SK-N-DZ (cell line): ENCODE data around the gene SERINC5.
"Not testable (repeated sequence)": the region's sequence is repeated elsewhere in the genome, so short reads cannot be mapped to it uniquely, and the experiment has no call there.

Experiments used
- DNase-seq: peaks from one replicate; pipeline ENCODE4 v3.0.0-alpha.2; 2015; ENCODE audit warnings: low spot score

Gene SERINC5

DNA sequence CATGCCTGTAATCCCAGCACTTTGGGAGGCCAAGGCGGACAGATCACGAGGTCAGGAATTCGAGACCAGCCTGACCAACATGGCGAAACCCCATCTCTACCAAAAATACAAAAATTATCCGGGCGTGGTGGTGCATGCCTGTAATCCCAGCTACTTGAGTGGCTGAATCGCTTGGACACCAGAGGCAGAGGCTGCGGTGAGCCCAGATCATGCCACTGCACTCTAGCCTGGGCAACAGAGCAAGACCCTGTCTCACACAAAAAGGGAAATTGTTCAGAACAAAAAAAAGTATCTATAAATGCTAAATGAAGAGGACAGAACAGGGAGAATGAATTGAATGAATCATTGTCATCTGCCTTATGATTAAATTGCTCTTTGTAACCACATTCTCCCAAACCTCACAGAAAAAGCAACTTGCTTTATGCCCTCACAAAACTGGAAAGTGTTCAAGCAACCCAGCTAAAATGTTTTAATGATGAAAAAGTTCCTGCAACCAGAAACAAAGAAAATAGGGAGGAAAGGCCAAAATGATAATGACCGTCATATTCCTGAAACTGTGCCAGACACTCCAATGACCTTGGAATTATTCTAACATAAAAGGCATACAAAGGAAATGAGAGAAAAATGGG, 83.7 kb downstream of the SERINC5 start:
- no peak for DNase-seq

DNA sequence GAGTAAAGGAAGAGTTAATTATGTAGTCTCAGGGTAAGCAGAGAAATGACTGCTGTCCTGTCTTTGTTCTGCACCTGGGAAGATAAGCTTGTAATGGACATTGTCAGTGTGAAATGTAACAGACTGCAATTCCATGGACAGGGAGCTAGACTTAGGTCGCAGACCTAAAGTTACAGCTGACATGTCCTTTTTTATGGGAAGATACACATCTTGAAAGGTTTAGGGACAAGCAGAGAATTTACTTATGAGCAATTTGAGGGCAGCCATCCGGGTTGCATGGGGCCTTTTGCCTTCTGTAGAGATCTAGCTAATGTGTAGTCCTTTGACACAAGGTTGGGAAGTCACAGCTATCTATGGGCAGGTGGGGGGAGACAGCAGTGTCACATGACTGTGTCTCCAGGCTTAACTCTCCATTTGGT, 85.7 kb downstream of the SERINC5 start:
- DNase-seq, result peak; percentile 99

DNA sequence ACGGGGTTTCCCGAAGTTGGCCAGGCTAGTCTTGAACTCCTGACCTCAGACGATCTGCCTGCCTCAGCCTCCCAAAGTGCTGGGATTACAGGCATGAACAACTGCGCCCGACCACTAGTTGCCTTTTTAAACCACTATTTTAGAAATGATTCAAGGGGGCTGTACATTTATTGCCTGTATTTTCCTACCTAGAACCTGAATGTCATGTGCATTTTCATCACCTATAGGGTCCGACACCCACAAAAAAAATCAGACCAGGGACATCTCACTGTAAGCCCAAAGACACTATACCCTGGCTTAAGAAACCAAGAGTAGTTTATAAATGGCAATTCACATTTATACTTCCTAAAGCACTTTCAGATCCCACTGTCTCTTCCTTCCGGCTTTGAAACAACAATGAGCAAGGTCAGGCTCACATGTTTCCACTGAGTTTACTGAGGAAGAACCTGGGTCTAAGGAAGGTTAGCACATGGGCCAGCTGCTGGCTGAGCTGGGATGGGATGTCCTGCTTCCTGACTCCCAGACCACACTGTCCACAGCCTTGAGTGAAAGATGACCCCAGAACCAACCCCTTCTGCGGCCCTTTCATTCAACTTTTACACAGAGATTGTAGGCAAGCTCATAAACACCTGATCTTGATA, 87.3 kb downstream of the SERINC5 start:
- no peak for DNase-seq

DNA sequence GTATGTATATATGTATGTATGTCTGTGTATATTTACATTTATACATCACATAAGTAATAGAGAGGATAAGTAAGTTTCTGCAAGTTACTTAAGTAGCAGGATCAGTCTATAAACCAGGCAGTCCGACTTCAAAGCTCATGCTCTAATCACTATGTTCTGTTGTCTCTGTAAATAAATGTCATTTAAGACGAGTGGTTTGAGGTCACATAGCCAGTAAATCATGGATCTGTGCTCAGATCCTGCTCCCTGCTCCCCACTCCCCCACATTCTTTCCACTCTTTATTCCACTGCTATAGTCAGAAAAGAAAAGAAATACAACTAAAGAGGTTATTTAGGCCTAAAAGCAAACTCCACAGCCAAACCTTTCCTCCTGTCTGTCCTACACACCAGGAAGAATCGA, 90.4 kb downstream of the SERINC5 start:
- no peak for DNase-seq

DNA sequence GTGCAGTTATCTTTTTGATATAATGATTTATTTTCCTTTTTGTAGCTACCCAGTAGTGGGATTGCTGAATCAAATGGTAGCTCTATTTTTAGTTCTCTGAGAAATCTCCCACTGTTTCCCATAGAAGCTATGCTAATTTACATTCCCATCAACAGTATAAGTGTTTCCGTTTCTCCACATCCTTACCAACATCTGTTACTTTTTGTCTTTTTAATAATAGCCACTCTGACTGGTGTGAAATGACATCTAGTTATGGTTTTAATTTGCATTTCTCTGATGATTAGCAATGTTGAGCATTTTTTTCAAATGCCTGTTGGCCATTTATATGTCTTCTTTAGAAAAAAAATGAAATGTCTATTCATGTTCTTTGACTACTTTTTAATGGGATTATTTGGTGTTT, 94.7 kb downstream of the SERINC5 start:
- no peak for DNase-seq

DNA sequence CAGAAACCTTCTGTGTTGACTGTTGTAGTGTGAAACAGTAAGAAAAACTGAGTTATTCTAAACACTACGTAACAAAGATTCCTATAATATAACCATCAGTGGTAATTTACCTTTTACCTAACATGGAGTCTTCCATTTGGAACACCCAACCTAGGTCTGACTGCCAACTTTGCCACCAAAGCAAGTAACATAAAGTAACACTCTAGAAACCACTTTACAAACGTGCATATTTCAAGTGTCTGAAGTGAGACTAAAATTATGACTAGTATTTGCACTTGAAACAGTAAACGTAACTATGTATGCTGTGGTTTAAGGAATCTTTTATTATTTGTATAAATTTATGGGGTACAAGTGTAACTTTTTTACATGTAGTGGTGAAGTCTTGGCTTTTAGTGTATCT, 95.6 kb downstream of the SERINC5 start:
- DNase-seq, result no peak

DNA sequence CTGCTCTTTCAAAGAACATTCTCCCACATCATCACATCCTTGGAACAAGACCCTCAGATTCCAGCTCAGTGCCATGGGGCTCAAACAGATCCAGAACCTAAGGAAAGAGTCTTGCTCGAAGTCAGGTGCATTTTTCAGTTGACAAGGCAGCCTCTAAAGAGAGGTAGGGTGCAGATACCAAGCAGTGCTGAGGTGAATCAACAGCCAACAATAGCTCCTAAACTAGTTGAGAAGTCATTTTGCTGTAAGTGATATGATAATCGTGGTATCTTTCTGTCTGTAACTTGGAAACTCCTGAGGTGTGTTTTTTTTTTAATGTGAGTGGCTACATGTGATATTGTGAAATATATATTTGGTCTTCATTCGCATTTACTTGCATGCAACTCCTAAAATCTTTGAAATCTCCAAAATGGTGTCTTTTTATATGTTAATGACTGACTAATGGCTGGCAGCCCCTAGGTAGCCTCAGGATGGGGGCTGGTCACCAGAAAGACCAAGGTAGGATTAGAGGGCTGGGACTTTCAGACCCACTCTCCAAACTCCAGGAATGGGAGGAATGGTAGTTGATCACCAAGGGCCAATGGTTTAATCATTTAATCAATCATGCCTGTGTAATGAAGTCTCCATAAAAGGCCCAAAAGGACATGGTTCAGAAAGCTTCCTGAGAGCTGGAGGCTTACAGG, 96.6 kb downstream of the SERINC5 start:
- DNase-seq, result no peak

DNA sequence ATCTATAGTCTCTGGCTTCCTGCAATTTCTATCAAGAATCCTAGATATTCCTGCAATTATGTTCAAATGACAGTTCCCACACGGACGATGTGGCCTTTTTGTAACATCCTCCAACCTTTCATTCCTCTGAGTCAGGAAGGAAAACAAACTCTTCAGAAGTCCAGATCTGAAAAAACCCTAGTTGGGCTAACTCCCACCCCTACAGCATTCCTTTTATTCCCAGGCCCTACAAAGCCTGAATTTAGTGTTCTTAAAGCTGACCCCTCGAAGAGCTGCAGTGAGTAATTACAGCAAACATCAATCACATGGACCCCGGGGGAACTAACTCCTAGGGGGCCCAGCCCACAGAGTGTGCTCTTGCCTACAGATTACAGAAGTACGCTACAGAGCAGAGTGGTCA, 99.7 kb downstream of the SERINC5 start:
- no peak for DNase-seq

DNA sequence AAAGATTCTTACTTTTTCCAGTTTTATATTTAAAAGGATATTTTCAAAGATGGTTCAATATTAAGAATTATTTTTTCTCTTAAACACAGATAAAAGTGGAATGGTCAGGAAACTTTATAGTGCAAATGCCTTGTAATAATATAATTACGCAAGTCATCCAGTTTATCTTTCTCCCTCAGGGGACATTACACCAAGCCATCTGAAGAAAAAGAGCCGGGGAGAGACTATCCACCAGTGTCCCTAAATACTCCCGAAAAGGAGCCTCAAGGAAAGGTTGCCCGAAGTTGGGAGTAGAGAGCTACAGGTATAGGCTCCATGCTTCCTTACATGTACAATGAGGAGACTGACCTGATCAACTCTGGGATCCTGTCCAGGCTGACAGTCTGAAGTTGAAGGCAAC, 101.1 kb downstream of the SERINC5 start:
- no peak for DNase-seq

DNA sequence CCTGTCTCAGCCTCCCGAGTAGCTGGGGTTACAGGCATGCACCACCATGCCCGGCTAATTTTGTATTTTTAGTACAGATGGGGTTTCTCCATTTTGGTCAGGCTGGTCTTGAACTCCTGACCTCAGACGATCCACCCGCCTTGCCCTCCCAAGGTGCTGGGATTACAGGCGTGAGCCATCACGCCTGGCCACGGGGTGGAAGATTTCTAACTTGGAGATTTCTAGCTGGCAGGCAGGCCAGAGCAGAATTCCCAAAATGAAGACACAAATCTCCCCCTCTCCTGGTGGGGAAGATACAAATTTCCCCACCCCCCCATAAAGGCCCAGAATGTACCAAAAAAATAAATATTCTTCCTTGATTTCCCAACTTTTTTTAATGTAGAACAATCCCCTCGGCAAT, 101.6 kb downstream of the SERINC5 start:
- not testable (repeated sequence) for DNase-seq

DNA sequence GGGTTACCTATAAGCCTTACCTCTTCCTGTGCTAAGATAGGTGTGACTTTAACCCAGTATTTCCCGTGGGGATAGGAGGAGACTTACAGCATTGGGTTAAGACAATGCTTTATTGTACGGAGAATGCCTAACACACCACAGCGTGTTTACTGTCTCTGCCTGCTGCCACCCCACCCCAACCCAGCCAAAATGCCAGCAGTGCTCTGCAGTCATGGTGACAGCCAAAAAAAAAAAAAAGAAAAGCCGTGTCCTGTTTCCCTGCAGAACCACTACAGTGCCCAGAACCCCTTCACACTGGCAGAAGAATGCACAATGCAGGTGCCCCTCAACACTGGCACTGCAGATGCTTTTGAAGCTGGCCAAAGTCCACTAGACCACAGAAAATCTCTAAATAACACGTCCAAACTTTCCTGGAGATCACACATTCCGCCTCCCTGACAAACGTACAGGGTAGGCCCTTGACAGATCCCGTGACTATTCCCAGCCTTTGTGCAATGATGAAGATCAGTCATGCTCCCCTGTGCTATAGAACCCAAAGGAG, 102.2 kb downstream of the SERINC5 start:
- DNase-seq, result no peak

DNA sequence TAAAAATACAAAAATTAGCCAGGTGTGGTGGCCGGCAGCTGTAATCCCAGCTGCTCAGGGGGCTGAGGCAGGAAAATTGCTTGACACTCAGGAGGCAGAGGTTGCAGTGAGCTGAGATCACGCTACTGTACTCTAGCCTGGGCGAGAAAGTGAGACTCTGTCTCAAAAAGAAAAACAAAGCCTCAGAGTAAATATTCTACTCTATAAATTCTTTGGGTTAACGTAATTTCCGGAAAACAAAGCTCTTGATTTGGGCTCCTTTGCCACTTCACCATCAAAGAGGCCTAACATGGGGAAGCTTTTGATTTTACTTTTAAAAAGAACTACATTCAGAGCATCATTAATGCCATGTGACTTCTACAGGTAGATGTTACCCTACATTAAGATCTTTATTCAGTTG, 103.1 kb downstream of the SERINC5 start:
- no peak for DNase-seq

DNA sequence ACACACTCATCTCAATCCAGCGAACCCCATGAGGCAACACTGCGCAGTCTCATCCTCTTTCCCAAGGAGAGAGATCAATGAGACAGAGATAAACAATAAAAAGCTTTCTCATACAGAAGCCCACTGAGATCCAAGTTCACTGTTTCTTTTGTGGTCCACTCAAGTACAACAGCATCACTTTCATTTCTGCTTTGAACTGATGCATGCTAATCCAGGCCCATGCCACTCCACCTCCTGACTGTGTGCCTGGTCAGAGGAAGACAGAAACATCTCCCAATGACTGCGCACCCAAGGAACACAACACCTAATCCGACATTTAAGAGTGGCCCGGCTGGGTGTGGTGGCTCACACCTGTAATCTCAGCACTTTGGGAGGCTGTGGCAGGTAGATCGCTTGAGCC, 104.0 kb downstream of the SERINC5 start:
- no peak for DNase-seq

DNA sequence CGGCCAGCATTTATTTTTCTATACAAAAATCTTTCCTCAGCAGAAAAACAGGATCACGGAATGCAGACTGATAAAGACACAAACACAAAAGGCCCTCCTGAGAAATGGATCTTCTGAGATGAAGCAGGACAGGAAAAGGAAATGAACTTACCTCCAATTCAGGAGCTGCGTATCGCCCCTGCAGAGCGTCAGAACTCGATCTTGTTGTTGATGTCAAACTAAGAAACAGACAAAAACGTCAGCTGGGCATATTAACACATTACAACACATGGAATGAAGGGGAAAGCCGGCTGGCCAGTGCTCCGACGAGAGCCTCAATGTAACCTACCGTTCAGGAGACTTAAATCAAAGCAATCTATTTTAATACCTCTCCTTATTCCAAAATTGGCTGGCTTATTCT, 105.1 kb downstream of the SERINC5 start:
- no peak for DNase-seq

DNA sequence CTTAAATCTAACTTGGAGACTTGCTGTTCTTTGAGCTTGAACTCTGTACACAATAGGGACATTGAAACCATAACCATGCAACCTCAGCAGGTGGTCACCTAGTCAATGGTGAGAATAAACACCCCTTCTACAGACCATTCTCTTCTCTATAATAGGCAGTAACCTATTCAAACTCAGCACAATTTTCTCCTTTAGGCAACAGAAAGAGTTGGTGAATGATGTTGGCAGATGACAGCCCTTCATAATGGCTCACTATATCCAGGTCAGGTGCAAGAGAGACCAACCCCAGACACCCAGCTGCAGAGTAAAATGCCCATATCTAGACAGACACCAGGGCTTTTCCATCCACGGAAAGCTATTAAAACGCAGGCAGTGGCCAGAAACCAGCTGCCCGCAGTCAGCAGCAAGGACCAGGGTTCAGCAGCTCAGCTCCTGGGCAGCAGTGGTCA, 106.7 kb downstream of the SERINC5 start:
- no peak for DNase-seq

DNA sequence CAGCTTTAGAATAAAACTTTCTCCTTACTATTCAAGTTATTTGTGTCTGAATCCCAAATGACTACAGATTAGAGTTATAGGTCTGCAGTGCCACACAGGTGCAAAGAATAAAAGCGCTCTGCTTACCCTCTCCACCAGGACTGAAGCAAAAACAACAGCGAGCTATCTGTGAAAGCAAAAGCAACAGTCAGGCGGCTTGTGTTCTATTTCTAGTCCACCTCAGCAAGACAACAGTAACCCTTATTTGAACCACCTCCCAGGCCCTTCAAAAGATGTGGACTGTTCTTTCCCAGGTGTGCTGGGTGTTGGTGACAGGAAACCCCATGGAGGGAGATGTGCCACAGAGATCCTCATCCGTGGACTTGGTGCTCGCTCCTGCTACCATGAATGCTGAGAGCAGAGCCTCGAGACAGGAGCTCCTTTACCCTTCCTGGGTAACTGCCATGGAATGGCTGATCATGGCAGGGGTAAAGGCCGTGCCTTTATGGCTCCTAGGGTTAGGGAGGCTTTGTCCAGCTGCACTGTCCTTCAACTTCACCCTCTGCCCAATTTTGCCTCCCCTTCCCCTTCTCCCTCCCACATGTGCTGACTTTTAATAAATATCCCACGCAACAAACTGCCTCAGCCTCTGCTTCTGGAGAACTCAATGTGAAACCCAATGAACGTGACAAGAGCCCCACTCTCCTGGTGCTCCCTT, 108.6 kb downstream of the SERINC5 start:
- no peak for DNase-seq

DNA sequence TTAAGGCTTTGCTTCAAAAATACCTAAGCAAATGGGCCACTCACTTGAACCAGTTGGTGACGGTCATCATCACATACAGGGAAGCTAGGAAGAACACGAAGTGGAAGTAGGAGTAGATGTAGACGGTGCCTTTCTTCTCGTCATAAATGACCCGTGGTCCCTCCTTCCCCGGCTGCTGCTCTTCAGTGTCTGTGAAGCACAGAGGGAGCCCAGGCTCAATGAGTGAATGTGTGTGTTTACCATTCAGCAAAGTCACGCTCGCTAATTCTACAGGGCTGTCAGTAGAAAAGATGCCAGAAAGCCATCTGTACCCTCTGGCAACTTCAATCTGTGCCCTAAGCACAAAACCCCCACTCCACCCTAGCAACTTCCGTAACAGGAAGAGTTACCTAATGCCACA, 109.8 kb downstream of the SERINC5 start:
- DNase-seq, result no peak

DNA sequence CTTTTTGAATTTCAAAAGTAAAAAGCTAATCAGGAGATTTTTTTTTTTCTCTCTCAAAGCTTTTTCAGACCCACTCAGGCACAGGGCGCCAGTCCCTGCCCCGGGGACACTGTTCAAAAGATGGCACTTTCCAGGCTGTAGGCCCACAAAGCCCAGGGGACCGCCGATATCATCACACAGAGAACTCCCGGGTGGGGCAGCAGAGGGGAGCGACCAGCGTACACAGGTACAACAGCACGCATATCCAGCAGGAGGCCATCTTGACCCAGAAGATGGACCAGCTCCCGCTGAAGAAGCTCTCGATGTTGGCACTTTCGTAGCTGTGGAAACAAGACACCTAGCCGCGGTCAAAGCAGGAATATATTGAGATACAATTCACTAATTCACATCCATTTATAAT, 112.4 kb downstream of the SERINC5 start:
- peak; percentile 71 for DNase-seq

DNA sequence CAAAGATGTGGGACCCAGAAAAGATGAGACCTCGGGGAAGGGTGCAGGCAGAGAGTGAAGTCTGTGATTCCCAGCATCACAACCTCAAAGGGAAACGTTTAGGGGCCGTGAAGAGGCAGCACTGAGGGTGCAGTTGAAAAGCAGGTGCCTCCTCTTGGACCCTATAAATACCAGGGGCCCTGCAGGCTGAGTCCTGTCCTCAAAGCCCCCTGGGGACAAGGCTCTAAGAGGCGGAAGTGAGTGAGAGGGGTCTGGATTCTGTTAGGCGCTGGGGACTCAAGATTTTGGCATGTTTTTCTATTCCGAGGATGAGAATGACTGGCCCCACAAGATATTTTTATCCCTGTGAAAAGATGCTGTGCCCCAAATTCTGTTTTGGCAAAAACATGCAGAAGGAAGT, 112.9 kb downstream of the SERINC5 start:
- DNase-seq, result peak; percentile 71

DNA sequence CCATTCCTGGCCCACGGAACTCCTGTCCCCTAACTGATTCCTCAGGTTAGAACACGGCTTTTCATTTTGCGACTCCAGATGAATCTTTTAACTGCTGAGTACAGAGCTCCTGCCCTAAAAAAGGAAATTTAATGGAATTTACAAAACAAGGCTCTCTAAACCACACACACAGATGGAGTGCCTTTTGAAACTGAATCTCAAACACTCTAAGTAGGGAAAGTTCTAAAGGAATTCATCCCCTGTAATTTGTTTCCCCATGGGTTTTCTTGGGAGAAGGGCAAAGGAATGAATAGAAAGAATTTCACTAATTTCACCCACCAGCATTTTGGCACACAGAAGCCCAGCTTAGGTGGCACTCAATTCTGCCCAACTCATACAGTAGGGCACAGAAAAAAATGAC, 114.2 kb downstream of the SERINC5 start:
- DNase-seq, result no peak

DNA sequence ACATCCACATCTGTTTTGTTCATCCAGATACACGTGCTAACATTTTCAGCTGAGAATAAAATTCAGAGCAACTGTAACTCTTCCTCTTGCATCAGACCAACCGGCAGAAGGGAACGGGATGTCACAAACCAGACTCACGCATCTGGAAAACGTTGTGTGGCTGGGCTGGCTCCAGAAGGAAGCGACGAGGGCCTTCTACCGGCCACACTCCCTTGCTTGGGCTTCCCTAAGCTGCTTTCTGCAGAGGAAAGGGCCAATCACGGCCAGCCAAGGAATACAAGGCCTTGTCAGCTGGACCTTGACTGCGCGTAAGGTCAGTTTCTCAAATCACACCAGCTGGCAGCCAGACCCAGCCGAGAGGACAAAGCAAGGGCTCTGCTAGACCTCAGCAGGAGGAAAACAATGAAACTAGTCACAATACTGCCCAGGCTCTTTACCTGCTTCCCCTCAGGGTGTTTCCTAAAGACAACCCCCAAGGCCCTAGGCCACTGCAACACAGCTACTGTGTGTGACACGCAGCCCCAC, 114.6 kb downstream of the SERINC5 start:
- DNase-seq, result peak; percentile 75

DNA sequence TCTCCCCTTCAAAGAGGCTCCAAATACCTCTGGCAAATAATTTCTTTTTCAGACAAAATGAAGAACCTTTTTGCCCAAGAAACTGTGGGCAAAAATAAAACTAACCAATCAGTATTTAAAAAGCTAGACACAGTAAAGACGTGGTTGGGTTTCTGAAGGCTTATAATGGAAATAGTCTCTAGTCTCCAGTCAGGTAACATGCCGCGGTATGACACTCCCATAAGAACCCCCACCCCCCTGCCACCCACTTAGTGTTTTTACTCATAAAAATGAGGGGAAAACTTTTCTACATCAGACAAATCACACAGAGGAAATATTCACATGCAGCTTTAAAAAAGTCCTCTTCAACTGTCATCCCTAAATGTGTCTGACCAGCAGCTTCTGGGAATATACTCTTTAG, 115.4 kb downstream of the SERINC5 start:
- DNase-seq, result no peak
